SK-N-SH (cell line): Measurements from ENCODE around the gene ADAMTSL1. TPM values are rescaled to one million over a fixed set of nuclear protein-coding genes. Genes with fewer than 3 reads are reported as not detected.

Source experiments
- CTCF ChIA-PET: fragments of 300-600, 350-600 bp; formaldehyde crosslinking; extraction: SDS; loops from one replicate; lab custom pipeline; 2021; lab: Yijun Ruan, JAX
- POLR2A ChIA-PET: fragments of 350-600 bp; sonication (Branson Sonifier 250); formaldehyde crosslinking; extraction: SDS; loops from one replicate; lab custom pipeline; 2020; ENCODE audit warnings: antibody characterized with exemption, inconsistent platforms; lab: Yijun Ruan, JAX
- DNase-seq: peaks from one replicate; pipeline ENCODE4 v3.0.0; 2012
- H2AFZ ChIP-seq: fragments of 200-600 bp; sonication (generic); 2 replicates; pipeline ENCODE4 v1.8.1; 2016; ENCODE audit warnings: antibody characterized with exemption, mild to moderate bottlenecking, low read depth
- H3F3A ChIP-seq: fragments of 200-600 bp; sonication (generic); replicated peaks from 2 replicates; pipeline ENCODE3; 2016; ENCODE audit warnings: antibody characterized with exemption, mild to moderate bottlenecking; ENCODE audit not compliant: insufficient read depth
- H3K27ac ChIP-seq, 2 experiments: fragments of 200-500 bp in 1 of 2; fragments of 200-600 bp in 1 of 2; sonication (Bioruptor generic) in 1 of 2; sonication (generic), shearing (Covaris generic) in 1 of 2; 2 replicates each; pipeline versions ENCODE4 v1.5.1 to v1.6.1; 2014 to 2016; ENCODE audit warnings: low read depth in 2 of 2, inconsistent platforms in 1 of 2, low read length in 1 of 2, mild to moderate bottlenecking in 1 of 2, mixed read lengths in 1 of 2
- H3K27me3 ChIP-seq: fragments of 200-600 bp; sonication (generic), shearing (Covaris generic); 2 replicates; pipeline ENCODE4 v1.6.1; 2016; ENCODE audit warnings: mixed run types; ENCODE audit not compliant: insufficient read depth
- H3K36me3 ChIP-seq, 2 experiments: fragments of 200-500 bp in 1 of 2; fragments of 200-600 bp in 1 of 2; sonication (Bioruptor generic) in 1 of 2; sonication (generic) in 1 of 2; replicated peaks in 1 of 2; 2 replicates each; pipeline versions ENCODE3 to v1.5.1; 2014 to 2016; ENCODE audit warnings: low read length in 1 of 2, mild to moderate bottlenecking in 1 of 2; ENCODE audit not compliant: insufficient read depth in 2 of 2, control insufficient read depth in 1 of 2
- H3K4me1 ChIP-seq, 2 experiments: fragments of 200-500 bp in 1 of 2; fragments of 200-600 bp in 1 of 2; sonication (Bioruptor generic) in 1 of 2; sonication (generic), shearing (Covaris generic) in 1 of 2; 2 replicates each; pipeline versions ENCODE4 v1.5.1 to v1.6.1; 2014 to 2016; ENCODE audit warnings: low read depth in 1 of 2, low read length in 1 of 2, mixed run types in 1 of 2; ENCODE audit not compliant: insufficient read depth in 2 of 2, control insufficient read depth in 1 of 2
- H3K4me2 ChIP-seq: fragments of 200-600 bp; sonication (generic), shearing (Covaris generic); 2 replicates; pipeline ENCODE4 v1.6.1; 2017; ENCODE audit warnings: mixed run types
- H3K4me3 ChIP-seq, 2 experiments: fragments of 200-500 bp in 1 of 2; fragments of 200-600 bp in 1 of 2; sonication (Bioruptor generic) in 1 of 2; sonication (generic), shearing (Covaris generic) in 1 of 2; 2 replicates each; pipeline versions ENCODE4 v1.5.1 to v1.8.1; 2014 to 2016; ENCODE audit warnings: low read depth in 2 of 2, inconsistent platforms in 1 of 2, low read length in 1 of 2, mild to moderate bottlenecking in 1 of 2, mixed read lengths in 1 of 2, moderate library complexity in 1 of 2
- H3K79me2 ChIP-seq: fragments of 200-600 bp; sonication (generic); 2 replicates; pipeline ENCODE4 v1.8.1; 2017; ENCODE audit warnings: mild to moderate bottlenecking; ENCODE audit not compliant: insufficient read depth
- H3K9ac ChIP-seq: fragments of 200-600 bp; sonication (generic); 2 replicates; pipeline ENCODE4 v1.6.1; 2017; ENCODE audit warnings: mixed run types
- H3K9me2 ChIP-seq: fragments of 200-600 bp; sonication (generic); 2 replicates; pipeline ENCODE4 v1.6.1; 2017; ENCODE audit warnings: mixed run types
- H3K9me3 ChIP-seq: fragments of 200-600 bp; sonication (generic); 2 replicates; pipeline ENCODE4 v1.6.1; 2017; ENCODE audit warnings: mixed run types, mild to moderate bottlenecking, moderate library complexity
- H4K20me1 ChIP-seq: fragments of 200-600 bp; sonication (generic); 2 replicates; pipeline ENCODE4 v1.6.1; 2017; ENCODE audit warnings: mild to moderate bottlenecking, mixed run types; ENCODE audit not compliant: insufficient read depth
- CHD2 ChIP-seq: fragments of 150-350 bp; IDR thresholded peaks from 2 replicates; pipeline ENCODE4 v1.6.1; 2018; ENCODE audit warnings: low read length; ENCODE audit not compliant: partially characterized antibody
- EP300 ChIP-seq, 2 experiments: IDR thresholded peaks; 2 replicates each; pipeline versions ENCODE4 v1.4.0 to v1.6.1; 2012; ENCODE audit warnings: borderline replicate concordance in 1 of 2, low read depth in 1 of 2, low read length in 1 of 2
- FOXM1 ChIP-seq: IDR thresholded peaks from 2 replicates; pipeline ENCODE4 v1.4.0; 2012; ENCODE audit warnings: low read depth, mild to moderate bottlenecking
- GABPA ChIP-seq: IDR thresholded peaks from 2 replicates; pipeline ENCODE4 v1.4.0; 2012; ENCODE audit warnings: low read depth, mild to moderate bottlenecking
- GATA2 ChIP-seq: sonication (generic); formaldehyde crosslinking; IDR thresholded peaks from 2 replicates; pipeline ENCODE4 v1.5.0; 2020; ENCODE audit warnings: mild to moderate bottlenecking, missing genetic modification reagents
- JUND ChIP-seq: IDR thresholded peaks from 2 replicates; pipeline ENCODE4 v1.4.0; 2012
- POLR2AphosphoS5 ChIP-seq: IDR thresholded peaks from 2 replicates; pipeline ENCODE4 v1.6.1; 2012; ENCODE audit warnings: low read depth, low read length
- RCOR1 ChIP-seq: fragments of 150-350 bp; IDR thresholded peaks from 2 replicates; pipeline ENCODE4 v1.6.1; 2017; ENCODE audit warnings: antibody characterized with exemption, low read length
- RFX5 ChIP-seq: IDR thresholded peaks from 2 replicates; pipeline ENCODE4 v1.6.1; 2012; ENCODE audit warnings: mild to moderate bottlenecking, improper control_type of control experiment, low read length
- RXRA ChIP-seq: IDR thresholded peaks from 2 replicates; pipeline ENCODE4 v1.4.0; 2012; ENCODE audit warnings: low read depth, mild to moderate bottlenecking, borderline replicate concordance
- SIN3A ChIP-seq: IDR thresholded peaks from 2 replicates; pipeline ENCODE4 v1.6.1; 2012; ENCODE audit warnings: low read depth, mild to moderate bottlenecking, low read length, moderate library complexity, borderline replicate concordance
- SMC3 ChIP-seq: IDR thresholded peaks from 2 replicates; pipeline ENCODE4 v1.6.1; 2012; ENCODE audit warnings: low read depth, low read length, improper control_type of control experiment
- TAF1 ChIP-seq: IDR thresholded peaks from 2 replicates; pipeline ENCODE4 v1.6.1; 2012; ENCODE audit warnings: low read depth, mild to moderate bottlenecking, low read length, moderate library complexity, borderline replicate concordance
- TEAD4 ChIP-seq: IDR thresholded peaks from 2 replicates; pipeline ENCODE4 v1.4.0; 2012; ENCODE audit warnings: mild to moderate bottlenecking, borderline replicate concordance; ENCODE audit not compliant: insufficient read depth
- YY1 ChIP-seq: IDR thresholded peaks from 2 replicates; pipeline ENCODE4 v1.4.0; 2012; ENCODE audit warnings: low read depth, mild to moderate bottlenecking
- WGBS: methylation state at CpG from one replicate; pipeline ENCODE4 v1.1.6; 2017; ENCODE audit warnings: low lambda C conversion rate; 5-methylcytosine and 5-hydroxymethylcytosine counted together
- polyA plus RNA-seq, 3 experiments: library from polyadenylated mRNA; depleted of rRNA; stranded (reverse); fragments of >200 nt; gene quantifications; 2 replicates each; pipeline ENCODE4 v1.2.3, GENCODE V29; 2012

The ADAMTSL1 gene
- polyA plus RNA-seq, 1 of the 3 experiments (the other 2 are of a cell fraction) = 114 TPM

GRCh38 chr9:18604767-18605730, 131.1 kb downstream of the ADAMTSL1 start:
- POLR2A ChIA-PET = no interaction called here
- H2AFZ ChIP-seq = no peak overlapping the region
- H3K9me3 ChIP-seq = no peaks in the 10 kb centered on the region
- no peak overlapping the region for H3K27ac ChIP-seq
- H4K20me1 ChIP-seq = no peaks in the 10 kb centered on the region
- CTCF ChIA-PET = no interaction called here
- H3K9ac ChIP-seq = no peak overlapping the region
- no peak overlapping the region for H3K4me2 ChIP-seq
- no peak for DNase-seq
- H3K36me3 ChIP-seq = peaks cover 0 to 51% of the 10 kb centered on the region in 2 experiments
- H3K79me2 ChIP-seq = peaks cover 92% of the 10 kb centered on the region
- 79% methylated on average over 8 of the region's 8 CpGs for WGBS
- TF ChIP-seq GABPA (no peak), TAF1 (no peak), POLR2AphosphoS5 (no peak), CHD2 (no peak), GATA2 (CRISPR knock-in tag) (no peak), YY1 (no peak), TEAD4 (no peak), SIN3A (no peak), EP300 (IDR thresholded peaks at IDR 0.05; ENCODE audit: borderline replicate concordance in 1 of 2, low read depth in 1 of 2, low read length in 1 of 2) (no peak), JUND (no peak), SMC3 (no peak), FOXM1 (no peak)
- no peaks in the 10 kb centered on the region for H3K27me3 ChIP-seq
- no peaks in the 10 kb centered on the region for H3K9me2 ChIP-seq
- H3K4me1 ChIP-seq = no peaks in the 10 kb centered on the region; a peak in 1 of 4 replicates
- no peak overlapping the region for H3K4me3 ChIP-seq
- H3F3A ChIP-seq = peaks cover 16% of the 10 kb centered on the region

GRCh38 chr9:18605766-18606180, 131.8 kb downstream of the ADAMTSL1 start:
- Histone ChIP-seq H3K4me2 (no peak overlapping the region), H3K4me3 (no peak overlapping the region), H3K36me3 (peaks cover 0 to 50% of the 10 kb centered on the region in 2 experiments), H3K9me3 (no peaks in the 10 kb centered on the region), H3F3A (peaks cover 9% of the 10 kb centered on the region), H3K27me3 (no peaks in the 10 kb centered on the region), H3K27ac (no peak overlapping the region), H2AFZ (no peak overlapping the region), H3K79me2 (peaks cover 89% of the 10 kb centered on the region), H3K9ac (no peak overlapping the region), H3K9me2 (no peaks in the 10 kb centered on the region), H4K20me1 (no peaks in the 10 kb centered on the region), H3K4me1 (no peaks in the 10 kb centered on the region; a peak in 1 of 4 replicates)
- TF ChIP-seq FOXM1 (no peak), RCOR1 (no peak), RXRA (no peak), RFX5 (no peak)
- 77% methylated on average over 6 of the region's 6 CpGs for WGBS
- no peak for DNase-seq
- POLR2A ChIA-PET = no interaction called here
- CTCF ChIA-PET = no interaction called here
